ENCODE data around the gene RANBP9. TPM values are rescaled to one million over a fixed set of nuclear protein-coding genes. Genes with fewer than 3 reads are reported as not detected.

The RANBP9 gene
- total RNA-seq, 1 experiment from 2014 or later = 67.4 TPM

- no peak for DNase-seq (ENCODE audit: low read depth)
Observed at GRCh38 chr6:13678255-13678983, 33.2 kb downstream of the RANBP9 start.

- no peak for DNase-seq (ENCODE audit: low read depth)
Observed at GRCh38 chr6:13677878-13678254, 33.8 kb downstream of the RANBP9 start.

- DNase-seq (ENCODE audit: low read depth) = no peak
Observed at GRCh38 chr6:13676551-13677156, 35.0 kb downstream of the RANBP9 start.

GRCh38 chr6:13674533-13675190, 37.0 kb downstream of the RANBP9 start:
- DNase-seq (ENCODE audit: low read depth) = no peak

GRCh38 chr6:13673825-13674444, 37.7 kb downstream of the RANBP9 start:
- no peak for DNase-seq (ENCODE audit: low read depth)

GRCh38 chr6:13673368-13673767, 38.3 kb downstream of the RANBP9 start:
- no peak for DNase-seq (ENCODE audit: low read depth)

- no peak for DNase-seq (ENCODE audit: low read depth)
Observed at GRCh38 chr6:13672904-13673303, 38.7 kb downstream of the RANBP9 start.

GRCh38 chr6:13671548-13672127, 40.0 kb downstream of the RANBP9 start:
- DNase-seq (ENCODE audit: low read depth) = no peak

GRCh38 chr6:13669476-13669875, 42.2 kb downstream of the RANBP9 start:
- no peak for DNase-seq (ENCODE audit: low read depth)

GRCh38 chr6:13668291-13668928, 43.2 kb downstream of the RANBP9 start:
- no peak for DNase-seq (ENCODE audit: low read depth)

- DNase-seq (ENCODE audit: low read depth) = no peak
Observed at GRCh38 chr6:13667655-13668054, 44.0 kb downstream of the RANBP9 start.

GRCh38 chr6:13666194-13667105, 45.2 kb downstream of the RANBP9 start:
- peak; percentile 21 for DNase-seq (ENCODE audit: low read depth)

- DNase-seq (ENCODE audit: low read depth) = no peak
Observed at GRCh38 chr6:13664703-13665352, 46.8 kb downstream of the RANBP9 start.

- DNase-seq (ENCODE audit: low read depth) = no peak
Observed at GRCh38 chr6:13663986-13664385, 47.6 kb downstream of the RANBP9 start.

- no peak for DNase-seq (ENCODE audit: low read depth)
Observed at GRCh38 chr6:13662651-13663334, 48.8 kb downstream of the RANBP9 start.

GRCh38 chr6:13661647-13662046, 50.0 kb downstream of the RANBP9 start:
- DNase-seq (ENCODE audit: low read depth) = no peak

GRCh38 chr6:13660893-13661292, 50.7 kb downstream of the RANBP9 start:
- no peak for DNase-seq (ENCODE audit: low read depth)

- DNase-seq (ENCODE audit: low read depth) = no peak
Observed at GRCh38 chr6:13660273-13660672, 51.4 kb downstream of the RANBP9 start.

- DNase-seq (ENCODE audit: low read depth) = no peak
Observed at GRCh38 chr6:13655700-13656099, 55.9 kb downstream of the RANBP9 start.

- no peak for DNase-seq (ENCODE audit: low read depth)
Observed at GRCh38 chr6:13654496-13654895, 57.1 kb downstream of the RANBP9 start.
